ENCODE measurements around the gene CAV1.

The CAV1 gene

DNA sequence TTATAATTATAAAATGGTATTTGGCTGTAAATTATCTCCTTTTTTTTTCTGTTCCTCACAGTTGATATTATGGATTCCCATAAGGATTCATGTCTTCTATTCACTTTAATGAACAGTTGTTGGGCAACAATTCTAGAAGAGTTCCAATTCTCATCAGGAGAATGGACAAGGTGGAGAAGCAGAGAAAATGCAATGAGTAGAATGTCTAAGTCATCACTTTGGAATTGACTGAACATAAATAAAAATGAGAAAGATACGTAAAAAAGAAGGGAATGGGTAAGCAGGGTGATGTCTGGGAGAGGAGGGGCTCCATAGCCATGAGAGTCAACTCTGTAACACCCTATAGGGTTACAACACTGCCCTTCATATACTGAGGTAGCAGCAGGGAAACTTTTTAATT, 27.1 kb upstream of the CAV1 start:
- in situ Hi-C loops (cut with HindIII; ENCODE audit: low sequenced_read_pairs): no loop called here

DNA sequence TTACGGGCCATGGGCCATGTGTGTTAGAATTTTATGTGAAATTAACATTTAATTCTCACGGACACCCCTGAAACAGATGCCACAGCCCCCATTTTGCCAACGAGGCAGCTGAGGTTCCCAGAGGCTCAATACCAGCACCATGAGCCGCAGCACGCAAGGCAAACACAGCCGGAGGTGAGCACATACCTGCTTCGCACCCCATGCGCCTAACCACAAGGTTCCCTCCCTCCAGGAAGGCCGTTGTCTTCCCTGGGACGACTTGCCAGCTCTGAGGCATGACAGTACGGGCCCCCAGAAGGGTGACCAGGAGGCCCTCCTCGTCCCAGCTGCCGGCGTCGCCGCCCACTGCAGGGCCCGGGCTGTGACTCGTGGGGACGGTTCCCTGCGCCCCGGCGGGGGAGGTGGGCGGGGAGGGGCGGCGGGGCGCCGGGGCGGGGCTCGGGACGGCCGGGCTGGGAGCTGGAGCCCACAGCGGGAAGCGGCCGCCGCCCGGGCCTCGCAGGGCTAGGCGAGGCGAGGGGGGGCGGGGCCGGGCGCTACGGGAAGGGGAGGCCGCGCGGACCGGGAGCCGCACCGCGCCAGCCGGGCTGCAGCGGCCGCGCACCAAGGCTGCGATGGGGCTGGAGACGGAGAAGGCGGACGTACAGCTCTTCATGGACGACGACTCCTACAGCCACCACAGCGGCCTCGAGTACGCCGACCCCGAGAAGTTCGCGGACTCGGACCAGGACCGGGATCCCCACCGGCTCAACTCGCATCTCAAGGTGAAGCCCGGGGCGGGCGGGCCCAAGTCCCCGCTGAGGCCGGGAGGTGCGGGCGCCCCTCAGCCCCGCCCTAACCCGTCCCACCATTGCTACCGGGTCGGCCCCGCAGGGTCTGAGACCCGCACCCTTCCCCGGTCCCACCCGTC, 25.4 kb upstream of the CAV1 start, which contains the start of gene CAV2:
Gene CAV2, plus strand, starts transcription at position 571 of the 910 bp plus-strand sequence. Its CDS starts 44 bp downstream, at position 615.
- peak within 1 kb of the TSS; percentile 71 for H3K4me3 ChIP-seq (ENCODE audit: low read depth, low read length)
- TF ChIP-seq, protein P1, sequence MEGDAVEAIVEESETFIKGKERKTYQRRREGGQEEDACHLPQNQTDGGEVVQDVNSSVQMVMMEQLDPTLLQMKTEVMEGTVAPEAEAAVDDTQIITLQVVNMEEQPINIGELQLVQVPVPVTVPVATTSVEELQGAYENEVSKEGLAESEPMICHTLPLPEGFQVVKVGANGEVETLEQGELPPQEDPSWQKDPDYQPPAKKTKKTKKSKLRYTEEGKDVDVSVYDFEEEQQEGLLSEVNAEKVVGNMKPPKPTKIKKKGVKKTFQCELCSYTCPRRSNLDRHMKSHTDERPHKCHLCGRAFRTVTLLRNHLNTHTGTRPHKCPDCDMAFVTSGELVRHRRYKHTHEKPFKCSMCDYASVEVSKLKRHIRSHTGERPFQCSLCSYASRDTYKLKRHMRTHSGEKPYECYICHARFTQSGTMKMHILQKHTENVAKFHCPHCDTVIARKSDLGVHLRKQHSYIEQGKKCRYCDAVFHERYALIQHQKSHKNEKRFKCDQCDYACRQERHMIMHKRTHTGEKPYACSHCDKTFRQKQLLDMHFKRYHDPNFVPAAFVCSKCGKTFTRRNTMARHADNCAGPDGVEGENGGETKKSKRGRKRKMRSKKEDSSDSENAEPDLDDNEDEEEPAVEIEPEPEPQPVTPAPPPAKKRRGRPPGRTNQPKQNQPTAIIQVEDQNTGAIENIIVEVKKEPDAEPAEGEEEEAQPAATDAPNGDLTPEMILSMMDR (IDR thresholded peaks at IDR 0.05; ENCODE audit: low read depth, low read length): no peak
- DNase-seq (ENCODE audit: low read depth, low spot score): peak; percentile 50
- in situ Hi-C loops (cut with HindIII; ENCODE audit: low sequenced_read_pairs): no loop called here

More for the DNA sequence above, 27.1 kb upstream of the CAV1 start:
- no peak overlapping the region for H3K4me3 ChIP-seq (ENCODE audit: low read depth, low read length)
- DNase-seq (ENCODE audit: low read depth, low spot score): no peak
- TF ChIP-seq, protein P1 (IDR thresholded peaks at IDR 0.05; ENCODE audit: low read depth, low read length): no peak

DNA sequence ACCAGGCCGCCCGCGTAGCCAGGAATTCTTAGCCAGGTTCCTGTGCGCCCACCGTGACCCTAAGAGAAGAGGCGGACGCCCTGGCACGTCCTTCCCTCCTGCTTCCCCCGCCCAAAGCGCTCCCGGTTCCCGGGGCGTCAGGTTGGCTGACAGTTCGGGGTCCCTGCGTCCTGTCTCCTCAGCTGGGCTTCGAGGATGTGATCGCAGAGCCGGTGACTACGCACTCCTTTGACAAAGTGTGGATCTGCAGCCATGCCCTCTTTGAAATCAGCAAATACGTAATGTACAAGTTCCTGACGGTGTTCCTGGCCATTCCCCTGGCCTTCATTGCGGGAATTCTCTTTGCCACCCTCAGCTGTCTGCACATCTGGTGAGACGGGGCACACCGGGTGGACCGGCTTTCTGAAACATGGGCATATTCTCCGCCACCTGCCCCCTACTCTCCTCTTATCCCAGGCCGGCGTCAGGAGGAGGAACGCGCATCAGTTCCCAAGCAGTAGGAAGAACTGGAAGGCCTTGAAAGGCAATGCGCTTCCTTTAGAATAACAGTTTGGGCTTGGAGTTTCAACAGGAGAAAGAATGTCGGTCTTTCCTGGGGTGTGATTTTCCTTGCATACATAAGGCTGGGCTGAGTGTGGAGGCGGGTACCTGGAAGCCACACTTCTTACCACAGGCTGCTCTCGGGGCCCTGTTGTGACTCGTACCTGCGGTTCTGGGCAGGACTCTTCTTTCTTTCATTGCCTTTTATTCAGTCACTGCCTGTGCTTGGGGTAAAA, 24.6 kb upstream of the CAV1 start:
- DNase-seq (ENCODE audit: low read depth, low spot score): peak; percentile 69
- TF ChIP-seq, protein P1 (IDR thresholded peaks at IDR 0.05; ENCODE audit: low read depth, low read length): no peak
- in situ Hi-C loops (cut with HindIII; ENCODE audit: low sequenced_read_pairs): no loop called here
- peak overlapping the region; percentile 71 for H3K4me3 ChIP-seq (ENCODE audit: low read depth, low read length)

DNA sequence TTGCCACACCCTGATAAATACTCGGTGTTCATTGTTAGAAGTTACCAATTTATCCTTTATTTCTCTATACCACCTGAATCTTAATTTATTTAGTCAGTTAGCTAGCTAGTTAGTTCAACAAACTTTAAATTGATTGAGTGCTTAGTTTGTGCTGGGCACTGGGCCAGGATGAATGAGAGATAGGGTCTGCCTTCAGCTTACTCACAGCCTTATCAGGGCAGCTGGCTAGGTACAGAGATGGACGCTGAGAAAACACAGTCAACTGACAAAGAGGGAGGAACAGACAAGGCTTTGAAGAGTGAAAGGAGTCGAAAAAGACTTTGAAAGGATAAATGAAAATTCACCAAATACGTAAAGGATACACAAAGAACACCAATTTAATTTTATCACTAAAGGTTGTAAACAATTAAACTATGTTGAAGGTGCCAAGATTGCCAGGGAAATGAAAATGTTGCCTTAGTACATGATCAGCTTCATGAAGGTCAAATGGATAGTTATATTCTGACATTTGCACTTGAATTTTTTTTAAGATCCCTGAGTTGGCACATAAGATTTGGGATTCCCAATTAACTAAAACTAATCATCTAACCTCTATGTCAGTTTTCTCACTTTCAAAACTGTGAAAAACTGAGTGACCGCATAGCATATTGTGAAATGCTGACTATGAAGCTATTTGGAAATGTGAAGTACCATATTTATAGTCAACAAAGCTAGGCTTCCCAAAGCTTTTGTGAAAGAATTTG, 23.2 kb upstream of the CAV1 start:
- TF ChIP-seq, protein P1 (IDR thresholded peaks at IDR 0.05; ENCODE audit: low read depth, low read length): no peak
- DNase-seq (ENCODE audit: low read depth, low spot score): no peak
- in situ Hi-C loops (cut with HindIII; ENCODE audit: low sequenced_read_pairs): no loop called here
- H3K4me3 ChIP-seq (ENCODE audit: low read depth, low read length): peak overlapping the region; percentile 71

DNA sequence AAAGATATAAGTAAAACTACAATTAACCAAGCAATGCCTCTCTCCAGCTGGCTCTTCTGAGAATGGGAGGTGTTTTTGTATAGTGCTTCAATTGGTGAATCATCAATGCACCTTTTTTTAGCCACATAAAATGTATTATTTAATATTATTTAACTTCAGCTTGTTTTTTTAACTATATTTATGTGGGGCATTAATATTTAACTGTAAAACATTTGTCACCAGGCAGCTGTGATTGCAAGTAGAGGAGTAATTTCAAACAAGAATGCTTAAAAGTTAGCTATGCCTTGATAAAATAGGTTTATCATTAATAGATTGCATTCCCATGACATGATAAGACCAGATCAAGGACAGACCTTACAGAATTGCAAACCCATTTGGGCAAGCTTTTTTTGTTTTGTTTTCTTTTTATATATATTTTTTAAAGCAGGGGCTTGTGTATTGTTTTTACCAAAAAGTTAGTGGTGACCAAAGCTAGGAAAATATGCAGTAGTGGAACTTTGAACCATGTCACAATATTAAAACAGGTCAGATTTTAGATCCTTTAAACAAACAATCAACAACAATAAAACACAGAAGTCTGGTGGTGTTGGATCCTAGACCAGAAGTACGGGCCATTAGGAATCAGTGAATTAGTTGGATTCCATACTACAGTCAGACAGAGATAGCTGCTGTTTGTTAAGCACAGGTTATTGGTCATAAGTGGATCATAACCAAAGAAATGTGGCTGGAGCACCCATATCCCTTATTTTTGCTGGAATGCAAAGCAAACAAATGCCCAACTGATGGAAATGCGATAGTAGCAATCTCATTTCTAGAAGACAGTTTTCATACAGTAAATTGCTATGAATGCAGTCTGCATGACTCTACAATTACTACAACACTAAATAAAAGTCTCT, 22.4 kb upstream of the CAV1 start:
- TF ChIP-seq, protein P1 (IDR thresholded peaks at IDR 0.05; ENCODE audit: low read depth, low read length): no peak
- H3K4me3 ChIP-seq (ENCODE audit: low read depth, low read length): peak overlapping the region; percentile 71
- no peak for DNase-seq (ENCODE audit: low read depth, low spot score)
- in situ Hi-C loops (cut with HindIII; ENCODE audit: low sequenced_read_pairs): no loop called here

Data from astrocyte of the spinal cord (primary cell).